ENCODE measurements around the gene CLDN1.
"Not testable (repeated sequence)": the region's sequence is repeated elsewhere in the genome, so short reads cannot be mapped to it uniquely, and the experiment has no call there.

CLDN1 gene

DNA sequence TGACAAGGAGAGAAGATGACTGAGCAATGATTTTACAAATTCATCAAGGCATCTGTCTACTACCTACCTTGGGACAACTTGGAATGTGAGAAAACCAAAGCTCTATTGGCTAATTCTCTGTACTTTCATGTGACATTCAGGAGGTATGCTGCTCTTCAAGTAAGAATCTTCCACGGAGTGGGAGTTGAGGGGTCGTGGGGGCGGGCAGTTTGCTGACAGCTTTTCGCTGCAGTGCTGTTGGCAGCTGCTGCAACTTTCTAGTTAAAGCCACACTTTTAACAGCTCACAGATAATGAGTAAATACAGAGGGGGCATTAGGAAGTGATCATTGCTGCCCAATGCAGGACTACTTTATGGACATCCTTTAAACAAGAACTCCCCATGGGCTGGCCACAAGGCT is 22.3 kb downstream of the CLDN1 start:
- H3K4me3 Mint-ChIP-seq = no peak overlapping the region
- intact Hi-C loops (cut with micrococcal nuclease) = no loop called here
- H3K4me1 Mint-ChIP-seq (ENCODE audit: low read depth) = peaks cover 12% of the 10 kb centered on the region
- H3K36me3 Mint-ChIP-seq (ENCODE audit: low read depth) = no peaks in the 10 kb centered on the region
- no peaks in the 10 kb centered on the region for H3K9me3 Mint-ChIP-seq
- no peak overlapping the region for H3K27ac Mint-ChIP-seq
- H3K27me3 Mint-ChIP-seq = peaks cover 10% of the 10 kb centered on the region

DNA sequence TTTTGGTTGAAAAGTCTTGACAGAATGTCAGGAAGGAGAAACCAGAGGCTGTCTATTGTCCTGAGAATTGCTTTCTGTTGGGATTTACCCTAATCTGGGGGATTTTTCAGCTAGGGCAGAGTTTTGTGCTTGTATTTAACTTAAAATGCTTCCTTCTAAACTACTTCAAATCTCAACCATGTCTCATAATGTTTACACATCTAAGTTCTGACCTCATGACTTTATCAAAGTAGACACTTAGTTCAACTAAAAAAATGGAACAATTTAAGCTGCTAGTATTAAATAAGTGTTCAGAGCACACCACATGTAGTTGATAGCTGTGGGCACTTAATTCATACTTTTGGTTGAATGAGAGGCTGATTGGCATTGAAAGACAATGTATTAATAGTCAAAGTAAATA is 28.2 kb downstream of the CLDN1 start:
- Mint-ChIP-seq H3K9me3 (peaks cover 29% of the 10 kb centered on the region), H3K4me3 (no peak overlapping the region), H3K27ac (no peak overlapping the region), H3K27me3 (peaks cover 2% of the 10 kb centered on the region), H3K36me3 (ENCODE audit: low read depth) (no peaks in the 10 kb centered on the region), H3K4me1 (ENCODE audit: low read depth) (no peaks in the 10 kb centered on the region)
- intact Hi-C loops (cut with micrococcal nuclease) = no loop called here

DNA sequence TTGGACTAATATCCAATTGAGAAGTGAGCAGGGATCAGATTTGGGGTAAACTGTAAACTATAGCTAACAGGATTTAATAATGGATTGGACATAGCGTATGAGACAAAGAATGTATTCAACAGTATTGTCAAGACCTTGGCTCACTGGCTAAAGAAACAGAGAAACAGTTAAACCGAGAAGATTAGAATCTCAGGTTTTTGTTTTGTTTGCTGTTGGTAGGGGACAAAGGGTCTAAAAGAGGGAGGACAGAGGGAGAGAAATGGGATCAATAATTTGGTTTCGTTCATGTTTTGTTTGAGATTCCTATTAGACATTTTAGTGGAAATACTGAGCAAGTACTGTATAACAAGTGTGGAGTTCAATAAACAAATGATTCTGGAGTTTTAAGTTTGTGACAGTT is 28.6 kb downstream of the CLDN1 start:
- Mint-ChIP-seq H3K27me3 (peaks cover 2% of the 10 kb centered on the region), H3K4me3 (no peak overlapping the region), H3K27ac (no peak overlapping the region), H3K4me1 (ENCODE audit: low read depth) (no peaks in the 10 kb centered on the region), H3K36me3 (ENCODE audit: low read depth) (no peaks in the 10 kb centered on the region), H3K9me3 (peaks cover 32% of the 10 kb centered on the region)
- intact Hi-C loops (cut with micrococcal nuclease) = no loop called here

DNA sequence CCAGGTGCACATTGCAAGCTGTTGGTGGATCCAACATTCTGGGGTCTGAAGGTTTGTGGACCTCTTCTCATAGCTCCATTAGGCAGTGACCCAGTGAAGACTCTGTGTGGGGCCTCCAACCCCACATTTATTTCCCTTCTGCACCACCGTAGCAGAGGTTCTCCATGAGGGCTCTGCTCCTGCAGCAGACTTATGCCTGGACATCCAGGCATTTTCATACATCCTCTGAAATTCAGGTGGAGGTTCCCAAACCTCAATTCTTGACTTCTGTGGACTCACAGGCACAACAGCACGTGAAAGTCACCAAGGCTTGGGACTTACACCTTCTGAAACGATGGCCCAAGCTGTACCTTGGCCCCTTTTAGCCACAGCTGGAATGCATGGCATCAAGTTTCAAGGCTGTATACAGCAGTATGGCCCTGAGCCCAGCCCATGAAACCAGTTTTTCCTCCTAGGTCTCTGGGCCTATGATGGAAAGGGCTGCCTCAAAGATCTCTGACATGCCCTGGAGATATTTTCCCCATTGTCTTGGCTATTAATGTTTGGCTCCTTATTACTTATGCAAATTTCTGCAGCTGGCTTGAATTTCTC is 30.2 kb downstream of the CLDN1 start:
- H3K36me3 Mint-ChIP-seq (ENCODE audit: low read depth) = no peaks in the 10 kb centered on the region
- H3K4me3 Mint-ChIP-seq = no peak overlapping the region
- H3K9me3 Mint-ChIP-seq = peaks cover 40% of the 10 kb centered on the region
- H3K27me3 Mint-ChIP-seq = peaks cover 2% of the 10 kb centered on the region
- H3K27ac Mint-ChIP-seq = no peak overlapping the region
- intact Hi-C loops (cut with micrococcal nuclease) = no loop called here
- H3K4me1 Mint-ChIP-seq (ENCODE audit: low read depth) = no peaks in the 10 kb centered on the region

DNA sequence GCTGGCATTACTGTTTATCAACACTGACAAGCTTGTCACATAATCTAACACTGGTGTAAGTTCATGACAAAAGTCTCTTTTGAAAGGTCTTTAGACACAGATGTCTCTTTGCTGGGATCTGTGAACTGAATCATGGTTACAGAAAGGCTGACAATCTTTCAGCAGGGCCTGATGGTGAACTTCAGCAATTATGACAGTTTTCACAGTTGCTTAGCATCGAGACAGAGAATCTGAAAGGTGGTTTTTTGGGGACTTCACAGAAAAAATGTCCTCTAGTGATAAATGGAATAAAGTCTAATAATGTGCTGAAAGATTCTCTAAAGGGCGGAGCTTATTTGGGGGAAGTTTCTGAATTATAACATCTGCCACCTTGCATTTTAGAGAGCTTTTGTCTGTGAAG is 32.3 kb downstream of the CLDN1 start:
- H3K27me3 Mint-ChIP-seq = peaks cover 2% of the 10 kb centered on the region
- no peak overlapping the region for H3K4me3 Mint-ChIP-seq
- intact Hi-C loops (cut with micrococcal nuclease) = no loop called here
- H3K36me3 Mint-ChIP-seq (ENCODE audit: low read depth) = no peaks in the 10 kb centered on the region
- peaks cover 53% of the 10 kb centered on the region for H3K9me3 Mint-ChIP-seq
- no peak overlapping the region for H3K27ac Mint-ChIP-seq
- no peaks in the 10 kb centered on the region for H3K4me1 Mint-ChIP-seq (ENCODE audit: low read depth)

DNA sequence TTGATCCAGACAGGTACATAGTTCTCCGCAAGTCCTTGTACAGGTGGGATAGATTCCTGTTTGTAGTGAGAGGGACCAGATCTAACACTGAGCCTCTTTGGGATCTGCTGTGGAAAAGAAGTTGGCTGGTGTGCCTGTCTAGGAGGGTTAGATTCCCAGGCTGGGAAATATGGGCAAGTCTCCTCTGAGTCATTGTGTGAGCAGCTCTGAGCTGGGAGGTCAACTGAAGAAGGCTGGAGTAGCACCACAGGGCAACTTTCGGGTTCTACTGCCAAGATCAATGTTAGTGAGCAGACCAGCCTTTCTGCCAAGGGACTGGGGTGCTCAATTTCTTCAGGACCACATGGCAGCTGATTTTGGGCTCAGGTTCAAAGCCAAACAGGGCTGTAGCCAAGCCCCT is 33.4 kb downstream of the CLDN1 start:
- Mint-ChIP-seq H3K4me1 (ENCODE audit: low read depth) (no peaks in the 10 kb centered on the region), H3K9me3 (peaks cover 53% of the 10 kb centered on the region)

DNA sequence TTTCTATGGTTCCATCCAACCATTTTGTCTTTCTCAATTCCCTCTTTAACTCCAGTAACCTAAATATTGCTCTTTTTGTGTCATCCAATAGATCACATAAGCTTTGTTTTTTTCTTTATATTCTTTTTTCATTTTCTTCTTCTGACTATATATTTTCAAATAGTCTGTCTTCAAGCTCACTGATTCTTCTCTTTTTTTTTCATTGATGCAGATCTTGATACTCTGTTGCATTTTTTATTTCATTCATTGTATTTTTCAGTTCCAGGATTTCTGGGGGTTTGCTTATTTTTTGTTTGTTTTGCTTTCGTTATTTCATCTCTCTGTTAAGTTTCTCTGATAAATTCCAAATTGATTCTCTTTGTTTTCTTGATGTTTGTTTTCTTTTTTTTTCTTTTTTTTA is 36.2 kb downstream of the CLDN1 start:
- H3K9me3 Mint-ChIP-seq = peaks cover 29% of the 10 kb centered on the region
- H3K27ac Mint-ChIP-seq = no peak overlapping the region
- H3K4me1 Mint-ChIP-seq (ENCODE audit: low read depth) = peaks cover 6% of the 10 kb centered on the region
- H3K4me3 Mint-ChIP-seq = no peak overlapping the region
- no peaks in the 10 kb centered on the region for H3K27me3 Mint-ChIP-seq
- no peaks in the 10 kb centered on the region for H3K36me3 Mint-ChIP-seq (ENCODE audit: low read depth)
- intact Hi-C loops (cut with micrococcal nuclease) = no loop called here

More for the DNA sequence above, 33.4 kb downstream of the CLDN1 start:
- intact Hi-C loops (cut with micrococcal nuclease) = no loop called here
- H3K27ac Mint-ChIP-seq = no peak overlapping the region
- no peaks in the 10 kb centered on the region for H3K36me3 Mint-ChIP-seq (ENCODE audit: low read depth)
- H3K27me3 Mint-ChIP-seq = peaks cover 2% of the 10 kb centered on the region
- H3K4me3 Mint-ChIP-seq = no peak overlapping the region

DNA sequence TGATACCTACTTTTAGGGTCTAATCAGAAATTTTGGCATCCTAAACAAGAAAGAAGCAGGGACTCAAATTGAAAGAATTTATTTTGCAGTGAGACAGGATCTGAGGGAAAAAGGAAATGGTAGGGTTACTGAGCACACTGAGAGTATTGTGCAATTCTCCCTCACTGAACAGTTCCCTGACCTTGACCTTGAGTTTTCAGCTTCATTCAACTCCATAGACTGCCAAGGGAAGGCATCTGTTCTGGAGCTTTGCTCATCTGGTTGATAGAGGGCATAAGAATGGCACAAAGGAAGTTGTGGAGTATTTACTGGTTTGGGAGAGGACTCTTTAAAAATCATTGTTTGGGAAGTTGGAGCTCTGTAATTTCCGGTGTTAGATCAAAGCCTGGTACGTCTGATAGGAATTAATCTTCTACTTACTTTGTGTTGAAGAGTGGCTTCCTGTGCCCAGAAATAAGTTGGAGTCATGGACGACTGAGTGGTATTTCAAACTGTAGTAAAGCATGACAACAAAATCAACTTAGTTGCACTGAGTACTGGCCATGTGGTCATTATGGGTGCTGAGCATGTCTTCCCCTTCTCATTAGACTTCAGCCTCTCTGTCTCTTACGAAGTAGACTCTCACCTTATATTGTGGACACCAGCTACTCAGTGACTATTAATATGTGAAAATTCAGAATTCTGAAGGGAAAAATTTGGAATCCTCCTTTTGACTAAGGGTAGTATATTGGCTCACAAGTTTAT is 40.8 kb downstream of the CLDN1 start:
- Mint-ChIP-seq H3K27ac (no peak overlapping the region), H3K4me1 (ENCODE audit: low read depth) (peaks cover 7% of the 10 kb centered on the region), H3K36me3 (ENCODE audit: low read depth) (no peaks in the 10 kb centered on the region), H3K4me3 (no peak overlapping the region), H3K27me3 (no peaks in the 10 kb centered on the region), H3K9me3 (peaks cover 13% of the 10 kb centered on the region)
- intact Hi-C loops (cut with micrococcal nuclease) = no loop called here

DNA sequence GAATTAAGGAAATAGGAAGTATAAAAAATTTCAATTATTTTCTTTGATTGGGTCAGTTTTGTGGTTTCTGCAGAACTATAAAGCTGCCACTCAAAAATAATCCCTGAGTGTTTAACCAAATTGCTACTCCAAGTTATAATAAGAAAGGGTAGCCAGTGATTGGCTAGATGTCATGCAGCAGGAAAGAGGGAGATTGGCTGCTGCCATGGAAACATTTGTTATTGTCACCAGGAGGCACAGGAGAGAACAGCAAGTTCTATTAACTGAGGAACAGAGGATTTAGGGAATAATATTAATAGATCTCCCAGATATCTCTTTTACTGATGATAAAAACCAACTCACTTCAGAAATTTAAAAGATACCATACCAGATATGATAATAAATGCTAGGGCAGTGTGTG is 42.6 kb downstream of the CLDN1 start:
- intact Hi-C loops (cut with micrococcal nuclease) = no loop called here
- Mint-ChIP-seq H3K4me3 (no peak overlapping the region), H3K4me1 (ENCODE audit: low read depth) (peaks cover 7% of the 10 kb centered on the region), H3K27me3 (no peaks in the 10 kb centered on the region), H3K36me3 (ENCODE audit: low read depth) (no peaks in the 10 kb centered on the region), H3K9me3 (no peaks in the 10 kb centered on the region), H3K27ac (no peak overlapping the region)

DNA sequence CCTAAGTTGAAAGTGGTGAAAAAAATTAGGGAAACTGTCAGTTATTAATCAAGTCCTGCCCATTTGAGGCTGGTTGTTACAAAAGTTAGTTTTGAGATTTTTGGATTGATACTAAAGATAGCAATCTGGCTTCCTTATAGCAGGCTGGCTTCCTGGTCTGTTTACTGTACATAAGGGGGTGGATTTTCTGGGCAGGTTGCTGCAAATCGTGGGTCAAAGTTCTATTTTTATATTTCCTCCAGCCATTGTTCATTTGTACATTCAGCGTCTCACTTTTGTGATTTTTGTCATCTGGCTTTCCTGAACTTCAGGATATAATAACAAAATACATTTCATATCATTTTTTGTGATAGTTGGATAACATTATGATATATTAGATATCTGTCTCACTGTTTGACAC is 49.5 kb downstream of the CLDN1 start:
- Mint-ChIP-seq H3K9me3 (peaks cover 8% of the 10 kb centered on the region), H3K36me3 (ENCODE audit: low read depth) (no peaks in the 10 kb centered on the region), H3K27me3 (no peaks in the 10 kb centered on the region), H3K4me3 (no peak overlapping the region), H3K4me1 (ENCODE audit: low read depth) (no peaks in the 10 kb centered on the region), H3K27ac (no peak overlapping the region)
- intact Hi-C loops (cut with micrococcal nuclease) = no loop called here

DNA sequence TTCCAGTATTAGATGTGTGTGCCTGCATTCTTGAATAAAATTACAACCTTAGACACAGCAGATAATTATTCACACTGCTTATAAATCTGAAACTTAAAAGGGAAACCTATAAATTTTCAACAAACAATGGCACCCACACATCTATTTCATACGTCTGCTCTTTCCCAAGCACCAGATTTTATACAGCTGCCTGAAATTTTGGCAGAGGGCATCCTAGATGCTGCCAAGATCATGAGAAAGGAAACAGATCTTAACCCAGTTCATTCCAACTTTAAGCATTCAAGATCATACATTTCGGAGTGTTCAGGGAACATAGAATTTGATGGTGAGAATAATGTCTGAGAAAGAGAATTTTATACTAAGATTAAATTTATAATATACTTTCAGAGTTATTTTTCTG is 53.1 kb downstream of the CLDN1 start:
- Mint-ChIP-seq H3K36me3 (ENCODE audit: low read depth) (no peaks in the 10 kb centered on the region), H3K27ac (no peak overlapping the region), H3K4me1 (ENCODE audit: low read depth) (no peaks in the 10 kb centered on the region), H3K9me3 (peaks cover 9% of the 10 kb centered on the region), H3K4me3 (no peak overlapping the region), H3K27me3 (no peaks in the 10 kb centered on the region)
- intact Hi-C loops (cut with micrococcal nuclease) = no loop called here

DNA sequence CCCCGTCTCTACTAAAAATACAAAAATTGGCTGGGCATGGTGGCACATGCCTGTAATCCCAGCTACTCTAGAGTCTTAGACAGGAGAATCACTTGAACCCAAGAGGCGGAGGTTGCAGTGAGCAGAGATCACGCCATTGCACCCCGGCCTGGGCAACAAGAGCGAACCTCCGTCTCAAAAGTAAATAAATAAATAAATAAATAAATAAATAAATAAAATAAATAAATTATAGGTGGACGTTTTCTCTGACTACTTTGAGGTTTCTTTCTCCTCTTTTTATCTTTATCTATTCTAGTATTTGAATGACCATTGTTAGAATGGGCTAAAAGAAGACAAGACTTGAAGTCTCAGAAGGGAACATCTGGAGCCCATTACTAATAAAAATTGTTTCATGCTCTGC is 54.8 kb downstream of the CLDN1 start:
- H3K4me3 Mint-ChIP-seq; H3K9me3 Mint-ChIP-seq; intact Hi-C loops (cut with micrococcal nuclease); H3K27me3 Mint-ChIP-seq; H3K36me3 Mint-ChIP-seq (ENCODE audit: low read depth); H3K4me1 Mint-ChIP-seq (ENCODE audit: low read depth); H3K27ac Mint-ChIP-seq: not testable (repeated sequence)

DNA sequence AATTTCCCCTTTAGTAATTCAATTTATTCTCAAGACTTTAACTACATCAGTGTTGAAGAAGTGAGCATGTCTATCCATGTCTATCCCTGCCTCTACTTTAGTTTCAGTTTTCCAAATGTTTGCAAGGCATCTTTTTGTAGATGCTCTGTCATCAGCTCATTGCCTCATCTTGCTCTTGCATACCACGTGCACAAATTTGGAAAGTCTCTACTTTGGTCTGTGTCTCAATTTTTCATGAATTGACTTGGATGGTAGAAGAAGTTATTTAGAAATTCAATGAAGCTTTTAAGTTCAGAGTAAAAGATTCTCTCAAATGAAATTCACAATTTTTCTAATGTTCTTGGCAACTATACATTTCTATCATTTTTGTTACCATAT is 55.3 kb downstream of the CLDN1 start:
- no peak overlapping the region for H3K4me3 Mint-ChIP-seq
- intact Hi-C loops (cut with micrococcal nuclease) = no loop called here
- H3K4me1 Mint-ChIP-seq (ENCODE audit: low read depth) = no peaks in the 10 kb centered on the region
- peaks cover 9% of the 10 kb centered on the region for H3K9me3 Mint-ChIP-seq
- peaks cover 1% of the 10 kb centered on the region for H3K27me3 Mint-ChIP-seq
- H3K27ac Mint-ChIP-seq = no peak overlapping the region
- H3K36me3 Mint-ChIP-seq (ENCODE audit: low read depth) = no peaks in the 10 kb centered on the region

DNA sequence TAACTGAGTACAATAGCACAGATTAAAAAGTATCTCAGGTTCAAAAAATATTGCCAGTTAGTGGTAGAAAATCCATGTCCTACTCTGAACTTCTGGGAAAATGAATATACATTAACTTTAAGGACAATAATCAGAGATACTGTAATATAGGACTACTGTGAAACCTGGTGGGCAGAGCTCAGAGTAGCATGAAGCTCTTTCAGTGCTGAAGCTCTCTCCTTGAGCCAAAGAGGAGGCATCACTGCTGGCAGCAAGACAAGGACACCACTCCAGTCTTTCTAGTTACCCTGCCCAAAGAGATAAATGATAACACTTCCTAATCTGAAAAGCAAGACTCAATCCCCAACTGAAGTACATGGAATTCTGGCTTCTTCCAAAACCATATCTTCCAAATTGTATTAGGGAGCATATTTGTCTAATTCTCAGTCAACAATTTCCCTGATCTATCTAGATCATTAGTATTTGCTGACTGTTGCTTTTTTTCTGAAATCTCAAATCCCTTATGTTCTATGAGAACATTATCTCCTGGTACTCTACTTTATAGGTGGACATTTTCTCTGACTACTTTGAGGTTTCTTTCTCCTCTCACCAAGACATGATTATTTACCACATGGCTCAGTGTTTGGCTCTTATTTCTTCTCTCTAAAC is 55.9 kb downstream of the CLDN1 start:
- H3K27me3 Mint-ChIP-seq = peaks cover 1% of the 10 kb centered on the region
- no peaks in the 10 kb centered on the region for H3K36me3 Mint-ChIP-seq (ENCODE audit: low read depth)
- intact Hi-C loops (cut with micrococcal nuclease) = no loop called here
- no peaks in the 10 kb centered on the region for H3K4me1 Mint-ChIP-seq (ENCODE audit: low read depth)
- no peak overlapping the region for H3K27ac Mint-ChIP-seq
- no peak overlapping the region for H3K4me3 Mint-ChIP-seq
- H3K9me3 Mint-ChIP-seq = peaks cover 9% of the 10 kb centered on the region

All from dendritic cell treated with granulocyte-macrophage colony-stimulating factor and Interleukin-4, amounts not matched to agents 40 ng/mL and 50 ng/mL, for 4 days (primary cell).